Esophagus muscularis mucosa (tissue), 4 donors: ENCODE results near the gene SERINC5. TPM values are rescaled to one million over a fixed set of nuclear protein-coding genes. Genes with fewer than 3 reads are reported as not detected.

Experiments used
- DNase-seq: peaks from one replicate; pipeline ENCODE4 v3.0.0-alpha.2; 2017; ENCODE audit errors: extremely low spot score
- H3K27ac ChIP-seq, 4 donors: fragments of 200-600 bp; sonication (generic); replicated peaks in 1 of 4; 1 replicate in 3 of 4; 2 replicates in 1 of 4; pipeline ENCODE4 v1.5.1; 2016 to 2019; ENCODE audit warnings: mild to moderate bottlenecking in 1 of 4
- H3K27me3 ChIP-seq, 4 donors: fragments of 200-600 bp; sonication (generic); one replicate each; pipeline versions ENCODE4 v1.5.1 to v1.6.0; 2016 to 2019
- H3K36me3 ChIP-seq, 4 donors: fragments of 200-600 bp; sonication (generic); one replicate each; pipeline ENCODE4 v1.5.1; 2016 to 2019
- H3K4me1 ChIP-seq, 4 donors: fragments of 200-600 bp; sonication (generic); one replicate each; pipeline ENCODE4 v1.5.1; 2016 to 2019
- H3K4me3 ChIP-seq, 4 donors: fragments of 200-600 bp; sonication (generic); 1 replicate in 2 of 4; 2 replicates in 2 of 4; pipeline ENCODE4 v1.5.1; 2016 to 2019; ENCODE audit warnings: mild to moderate bottlenecking in 4 of 4, moderate library complexity in 1 of 4
- H3K9me3 ChIP-seq, 4 donors: fragments of 200-600 bp; sonication (generic); 1 replicate in 3 of 4; 2 replicates in 1 of 4; pipeline ENCODE4 v1.5.1; 2016 to 2019
- EP300 ChIP-seq: sonication (generic); formaldehyde crosslinking; IDR thresholded peaks from one replicate; pipeline ENCODE4 v1.6.1; 2017; ENCODE audit warnings: antibody characterized with exemption
- POLR2A ChIP-seq: fragments of 450-650 bp; IDR thresholded peaks from one replicate; pipeline ENCODE4 v1.6.1; 2017; ENCODE audit warnings: antibody characterized with exemption, moderate library complexity, mild to moderate bottlenecking, low read depth
- POLR2AphosphoS5 ChIP-seq, 2 donors: sonication (generic); formaldehyde crosslinking; IDR thresholded peaks; one replicate each; pipeline ENCODE4 v1.6.1; 2017; ENCODE audit warnings: antibody characterized with exemption in 2 of 2
- WGBS: methylation state at CpG from one replicate; pipeline ENCODE4 v1.1.5; 2018; 5-methylcytosine and 5-hydroxymethylcytosine counted together
- intact Hi-C: fragments of 100-400 bp; cut with DNase I; formaldehyde crosslinking; loops from one replicate; pipeline ENCODE4 v1.15.1; 2023
- total RNA-seq, 4 donors: library from RNA; depleted of rRNA; stranded (reverse); fragments of >200 nt; gene quantifications; one replicate each; pipeline versions ENCODE4 v1.1.0 to v1.2.1, GENCODE V29; 2016
- TF ChIP-seq, protein P1 (sequence below), 3 experiments: fragments of 200-600 bp in 2 of 3; fragments of 450-650 bp in 1 of 3; sonication (generic) in 2 of 3; IDR thresholded peaks; one replicate each; pipeline ENCODE4 v1.5.1; 2017 to 2019; ENCODE audit warnings: antibody characterized with exemption in 3 of 3, mild to moderate bottlenecking in 2 of 3, moderate library complexity in 1 of 3

SERINC5 gene
- total RNA-seq, 4 donors from 2014 or later: 5.8 to 9.1 (median 8.3) TPM

DNA sequence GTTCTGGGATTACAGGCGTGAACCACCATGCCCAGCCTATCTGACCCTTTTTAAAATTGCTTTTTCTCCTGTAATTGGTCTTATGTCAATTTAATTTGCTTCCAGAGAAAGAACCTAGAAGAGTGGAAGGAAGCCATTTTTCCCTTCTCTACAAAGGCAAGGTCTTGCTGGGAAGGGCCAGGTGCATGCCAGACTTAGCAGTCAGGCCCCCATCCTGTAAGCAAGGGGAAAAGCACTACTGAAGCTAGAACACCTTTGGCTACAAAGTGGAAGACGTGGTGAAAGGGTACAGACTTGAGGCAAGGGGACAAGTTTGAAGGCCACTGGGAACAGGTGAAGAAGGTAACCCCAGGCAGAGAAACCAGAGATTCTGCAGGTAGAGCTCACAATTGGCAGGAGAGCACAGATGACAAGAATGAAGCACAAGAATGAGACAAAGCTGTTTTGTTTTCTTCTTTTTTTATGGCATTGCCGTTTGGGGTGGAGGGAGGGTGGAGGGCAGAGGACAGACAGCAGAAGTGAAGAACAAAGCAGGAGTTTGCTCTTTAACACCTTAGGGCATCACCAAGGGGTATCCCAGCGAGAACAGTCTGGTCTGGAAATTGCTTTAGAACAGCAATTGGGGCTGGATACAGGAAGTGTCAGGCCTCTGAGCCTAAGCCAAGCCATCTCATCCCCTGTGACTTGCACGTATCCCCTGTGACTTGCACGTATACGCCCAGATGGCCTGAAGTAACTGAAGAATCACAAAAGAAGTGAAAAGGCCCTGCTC lies 72.9 kb downstream of the SERINC5 start:
- no peak overlapping the region for H3K4me3 ChIP-seq
- no peak overlapping the region for H3K27ac ChIP-seq
- no peaks in the 10 kb centered on the region for H3K36me3 ChIP-seq
- H3K4me1 ChIP-seq: peaks cover 6 to 21% (median 13%) of the 10 kb centered on the region in 4 donors
- no peak for TF ChIP-seq POLR2AphosphoS5 (IDR thresholded peaks at IDR 0.05)
- TF ChIP-seq EP300: no peak
- TF ChIP-seq POLR2A: no peak
- TF ChIP-seq, protein P1, sequence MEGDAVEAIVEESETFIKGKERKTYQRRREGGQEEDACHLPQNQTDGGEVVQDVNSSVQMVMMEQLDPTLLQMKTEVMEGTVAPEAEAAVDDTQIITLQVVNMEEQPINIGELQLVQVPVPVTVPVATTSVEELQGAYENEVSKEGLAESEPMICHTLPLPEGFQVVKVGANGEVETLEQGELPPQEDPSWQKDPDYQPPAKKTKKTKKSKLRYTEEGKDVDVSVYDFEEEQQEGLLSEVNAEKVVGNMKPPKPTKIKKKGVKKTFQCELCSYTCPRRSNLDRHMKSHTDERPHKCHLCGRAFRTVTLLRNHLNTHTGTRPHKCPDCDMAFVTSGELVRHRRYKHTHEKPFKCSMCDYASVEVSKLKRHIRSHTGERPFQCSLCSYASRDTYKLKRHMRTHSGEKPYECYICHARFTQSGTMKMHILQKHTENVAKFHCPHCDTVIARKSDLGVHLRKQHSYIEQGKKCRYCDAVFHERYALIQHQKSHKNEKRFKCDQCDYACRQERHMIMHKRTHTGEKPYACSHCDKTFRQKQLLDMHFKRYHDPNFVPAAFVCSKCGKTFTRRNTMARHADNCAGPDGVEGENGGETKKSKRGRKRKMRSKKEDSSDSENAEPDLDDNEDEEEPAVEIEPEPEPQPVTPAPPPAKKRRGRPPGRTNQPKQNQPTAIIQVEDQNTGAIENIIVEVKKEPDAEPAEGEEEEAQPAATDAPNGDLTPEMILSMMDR (IDR thresholded peaks at IDR 0.05): no peak
- 83% methylated on average over 7 of the region's 7 CpGs for WGBS
- intact Hi-C loops: no loop called here
- H3K9me3 ChIP-seq: no peaks in the 10 kb centered on the region
- no peaks in the 10 kb centered on the region for H3K27me3 ChIP-seq
- no peak for DNase-seq

DNA sequence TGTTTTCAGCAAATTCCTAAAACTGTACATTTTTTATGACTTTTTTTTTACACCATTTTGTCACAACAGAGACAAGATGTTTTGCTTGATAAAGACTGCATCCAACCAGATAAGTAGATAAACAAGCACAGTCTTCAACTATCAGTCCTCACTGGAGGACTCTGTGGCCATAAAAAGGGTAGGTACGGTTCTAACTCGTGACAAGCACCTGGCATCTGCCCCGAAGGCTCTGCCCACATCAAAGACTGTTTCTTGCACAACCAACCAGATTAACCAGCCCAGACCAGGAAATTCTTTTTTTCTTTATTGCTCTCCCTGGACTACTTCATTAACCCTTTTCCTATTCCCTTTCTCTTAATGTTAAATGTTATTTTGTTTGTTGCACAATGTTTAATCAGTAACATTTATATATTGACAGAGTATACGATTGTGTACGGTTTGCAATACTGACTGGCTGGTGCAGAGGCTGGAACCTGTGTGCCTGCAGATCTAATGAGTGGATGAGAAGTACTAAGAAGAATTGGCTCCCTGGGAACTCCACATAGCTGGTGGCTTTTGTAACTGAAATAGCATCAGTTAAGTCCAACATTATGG lies 74.1 kb downstream of the SERINC5 start:
- WGBS: 79% methylated on average over 5 of the region's 5 CpGs
- Histone ChIP-seq H3K27me3 (no peaks in the 10 kb centered on the region), H3K27ac (no peak overlapping the region), H3K36me3 (peaks cover 0 to 11% (median 7%) of the 10 kb centered on the region in 4 donors), H3K9me3 (no peaks in the 10 kb centered on the region), H3K4me3 (no peak overlapping the region), H3K4me1 (peaks cover 0 to 9% (median 8%) of the 10 kb centered on the region in 4 donors)
- TF ChIP-seq, protein P1 (IDR thresholded peaks at IDR 0.05): no peak
- no peak for TF ChIP-seq POLR2A
- TF ChIP-seq POLR2AphosphoS5 (IDR thresholded peaks at IDR 0.05): no peak
- no peak for TF ChIP-seq EP300
- intact Hi-C loops: no loop called here
- no peak for DNase-seq

DNA sequence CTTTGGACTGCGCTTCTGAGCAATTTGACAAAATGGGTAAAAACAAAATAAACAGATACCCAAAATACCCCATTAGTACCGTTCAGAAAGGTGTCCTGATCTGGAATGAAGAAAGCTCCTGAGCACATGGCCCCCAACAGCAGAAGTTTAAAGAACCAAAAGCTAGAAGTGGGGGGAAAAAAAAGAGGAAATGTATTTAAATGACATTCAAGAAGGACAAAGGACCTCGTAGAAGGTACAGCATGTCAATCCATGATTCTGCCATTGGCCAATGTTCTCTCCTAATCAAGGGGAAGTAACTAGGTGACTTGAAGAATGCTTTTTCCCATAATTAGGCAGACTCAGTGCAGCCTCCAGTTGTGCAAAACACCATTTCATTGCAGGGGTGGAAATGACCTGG lies 78.6 kb downstream of the SERINC5 start:
- no peak overlapping the region for H3K27ac ChIP-seq
- no peak overlapping the region for H3K4me3 ChIP-seq
- H3K27me3 ChIP-seq: no peaks in the 10 kb centered on the region
- peaks cover 0 to 11% (median 0%) of the 10 kb centered on the region in 4 donors for H3K4me1 ChIP-seq
- no peak for TF ChIP-seq POLR2A
- no peak for TF ChIP-seq EP300
- TF ChIP-seq POLR2AphosphoS5 (IDR thresholded peaks at IDR 0.05): no peak
- TF ChIP-seq, protein P1 (IDR thresholded peaks at IDR 0.05): no peak
- no peaks in the 10 kb centered on the region for H3K9me3 ChIP-seq
- 84% methylated on average over 3 of the region's 3 CpGs for WGBS
- DNase-seq: no peak
- intact Hi-C loops: no loop called here
- H3K36me3 ChIP-seq: peaks cover 0 to 35% (median 25%) of the 10 kb centered on the region in 4 donors

DNA sequence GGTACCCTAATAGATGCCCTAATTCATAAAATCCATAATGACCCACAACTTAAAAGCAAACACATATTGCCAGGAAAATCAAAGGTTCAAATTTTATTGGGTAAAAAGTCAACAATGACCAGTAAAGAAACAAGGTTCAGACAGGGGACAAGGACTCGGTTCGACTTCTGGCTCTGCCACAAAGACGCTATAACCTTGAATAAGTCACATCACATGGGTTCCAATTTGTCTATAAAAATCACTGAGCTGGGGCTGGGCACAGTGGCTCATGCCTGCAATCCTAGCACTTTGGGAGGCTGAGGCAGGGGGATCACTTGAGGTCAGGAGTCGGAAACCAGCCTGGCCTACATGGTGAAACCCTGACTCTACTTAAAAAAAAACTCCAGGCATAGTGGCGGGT lies 80.5 kb downstream of the SERINC5 start:
- no peak overlapping the region for H3K4me3 ChIP-seq
- no peak overlapping the region for H3K27ac ChIP-seq
- intact Hi-C loops: no loop called here
- TF ChIP-seq, protein P1 (IDR thresholded peaks at IDR 0.05): no peak
- TF ChIP-seq POLR2AphosphoS5 (IDR thresholded peaks at IDR 0.05): no peak
- no peak for TF ChIP-seq EP300
- TF ChIP-seq POLR2A: no peak
- H3K27me3 ChIP-seq: no peaks in the 10 kb centered on the region
- H3K4me1 ChIP-seq: peaks cover 0 to 6% (median 0%) of the 10 kb centered on the region in 4 donors
- H3K36me3 ChIP-seq: peaks cover 0 to 47% (median 26%) of the 10 kb centered on the region in 4 donors
- H3K9me3 ChIP-seq: no peaks in the 10 kb centered on the region
- no peak for DNase-seq
- WGBS: 79% methylated on average over 5 of the region's 5 CpGs
